ENCODE measurements around the gene CYP2B6. TPM values are rescaled to one million over a fixed set of nuclear protein-coding genes. Genes with fewer than 3 reads are reported as not detected.

CYP2B6 gene
- total and polyA plus RNA-seq, 10 of the 15 experiments (the other 5 are each of a cell fraction or from before 2014, with no cell fraction given): 0.23 to 0.86 TPM; not detected in 8

Other genes starting within 250 kb of the CYP2B6 start
Only the 7 nearest of the 11 such genes appear.
- 27.8 and 30.4 TPM in 2 replicates for gene RAB4B, start 213.0 kb upstream of the CYP2B6 start, total RNA-seq (2014; rRNA removed)
- 9.8 and 11.5 TPM in 2 replicates for gene RAB4B, start 213.0 kb upstream of the CYP2B6 start, total RNA-seq (2014; rRNA removed; fragmentation: Illumina TruSeq; extraction: Trizol)
- 32.9 and 38.2 TPM in 2 replicates for gene RAB4B, start 213.0 kb upstream of the CYP2B6 start, total RNA-seq (2021)
- gene RAB4B, start 213.0 kb upstream of the CYP2B6 start, polyA plus RNA-seq (2011; rRNA removed): 14.9 and 25.1 TPM in 2 replicates
- gene RAB4B, start 213.0 kb upstream of the CYP2B6 start, polyA plus RNA-seq (2014; fragmentation: Illumina TruSeq; extraction: Trizol): 3.5 and 13.7 TPM in 2 replicates
- gene RAB4B, start 213.0 kb upstream of the CYP2B6 start, polyA plus RNA-seq (2014; fragmentation: Nextera tagmentation; extraction: Ambion mirVana): 1 to 10 TPM in 1 of 2 experiments, under 1 TPM in 1; 0.60 to 3.2 TPM
- gene RAB4B, start 213.0 kb upstream of the CYP2B6 start, polyA plus RNA-seq (2014; rRNA removed): 43.1 and 51.5 TPM in 2 replicates
- 10 to 100 TPM; 47.9 to 50.0 TPM for gene RAB4B, start 213.0 kb upstream of the CYP2B6 start, polyA plus RNA-seq (2016; fragmentation: Nextera tagmentation; extraction: Ambion mirVana)
- gene EGLN2, start 192.1 kb upstream of the CYP2B6 start, total RNA-seq (2014; rRNA removed): 80.9 and 91.8 TPM in 2 replicates
- gene EGLN2, start 192.1 kb upstream of the CYP2B6 start, total RNA-seq (2014; rRNA removed; fragmentation: Illumina TruSeq; extraction: Trizol): 57.7 and 62.5 TPM in 2 replicates
- gene EGLN2, start 192.1 kb upstream of the CYP2B6 start, total RNA-seq (2021): 89.3 and 90.9 TPM in 2 replicates
- 20.1 and 35.1 TPM in 2 replicates for gene EGLN2, start 192.1 kb upstream of the CYP2B6 start, polyA plus RNA-seq (2011; rRNA removed)
- gene EGLN2, start 192.1 kb upstream of the CYP2B6 start, polyA plus RNA-seq (2014; fragmentation: Illumina TruSeq; extraction: Trizol): 20.3 and 49.6 TPM in 2 replicates
- gene EGLN2, start 192.1 kb upstream of the CYP2B6 start, polyA plus RNA-seq (2014; fragmentation: Nextera tagmentation; extraction: Ambion mirVana): 10 to 100 TPM in 1 of 2 experiments, 1 to 10 TPM in 1; 8.6 to 34.9 TPM
- gene EGLN2, start 192.1 kb upstream of the CYP2B6 start, polyA plus RNA-seq (2014; rRNA removed): 88.6 and 94.4 TPM in 2 replicates
- gene EGLN2, start 192.1 kb upstream of the CYP2B6 start, polyA plus RNA-seq (2016; fragmentation: Nextera tagmentation; extraction: Ambion mirVana): 10 to 100 TPM; 71.1 to 93.0 TPM
- gene CYP2A6, start 140.8 kb upstream of the CYP2B6 start, total RNA-seq (2014; rRNA removed): not detected in 2 replicates
- not detected in 2 replicates for gene CYP2A6, start 140.8 kb upstream of the CYP2B6 start, total RNA-seq (2014; rRNA removed; fragmentation: Illumina TruSeq; extraction: Trizol)
- 0.58 and 0.97 TPM in 2 replicates for gene CYP2A6, start 140.8 kb upstream of the CYP2B6 start, total RNA-seq (2021)
- gene CYP2A6, start 140.8 kb upstream of the CYP2B6 start, polyA plus RNA-seq (2011; rRNA removed): not detected in 2 replicates
- gene CYP2A6, start 140.8 kb upstream of the CYP2B6 start, polyA plus RNA-seq (2014; fragmentation: Illumina TruSeq; extraction: Trizol): not detected in 2 replicates
- gene CYP2A6, start 140.8 kb upstream of the CYP2B6 start, polyA plus RNA-seq (2014; fragmentation: Nextera tagmentation; extraction: Ambion mirVana): not detected
- not detected in 2 replicates for gene CYP2A6, start 140.8 kb upstream of the CYP2B6 start, polyA plus RNA-seq (2014; rRNA removed)
- not detected for gene CYP2A6, start 140.8 kb upstream of the CYP2B6 start, polyA plus RNA-seq (2016; fragmentation: Nextera tagmentation; extraction: Ambion mirVana)
- gene CYP2A7, start 109.1 kb upstream of the CYP2B6 start, total RNA-seq (2014; rRNA removed): not detected in 2 replicates
- gene CYP2A7, start 109.1 kb upstream of the CYP2B6 start, total RNA-seq (2014; rRNA removed; fragmentation: Illumina TruSeq; extraction: Trizol): not detected in 2 replicates
- gene CYP2A7, start 109.1 kb upstream of the CYP2B6 start, total RNA-seq (2021): not detected in 2 replicates
- gene CYP2A7, start 109.1 kb upstream of the CYP2B6 start, polyA plus RNA-seq (2011; rRNA removed): not detected in 2 replicates
- gene CYP2A7, start 109.1 kb upstream of the CYP2B6 start, polyA plus RNA-seq (2014; fragmentation: Illumina TruSeq; extraction: Trizol): not detected in 2 replicates
- gene CYP2A7, start 109.1 kb upstream of the CYP2B6 start, polyA plus RNA-seq (2014; fragmentation: Nextera tagmentation; extraction: Ambion mirVana): not detected
- not detected in 2 replicates for gene CYP2A7, start 109.1 kb upstream of the CYP2B6 start, polyA plus RNA-seq (2014; rRNA removed)
- not detected for gene CYP2A7, start 109.1 kb upstream of the CYP2B6 start, polyA plus RNA-seq (2016; fragmentation: Nextera tagmentation; extraction: Ambion mirVana)
- gene CYP2A13, start 97.2 kb downstream of the CYP2B6 start, total RNA-seq (2014; rRNA removed): not detected in 2 replicates
- not detected in 2 replicates for gene CYP2A13, start 97.2 kb downstream of the CYP2B6 start, total RNA-seq (2014; rRNA removed; fragmentation: Illumina TruSeq; extraction: Trizol)
- not detected in 2 replicates for gene CYP2A13, start 97.2 kb downstream of the CYP2B6 start, total RNA-seq (2021)
- not detected in 2 replicates for gene CYP2A13, start 97.2 kb downstream of the CYP2B6 start, polyA plus RNA-seq (2011; rRNA removed)
- not detected in 2 replicates for gene CYP2A13, start 97.2 kb downstream of the CYP2B6 start, polyA plus RNA-seq (2014; fragmentation: Illumina TruSeq; extraction: Trizol)
- gene CYP2A13, start 97.2 kb downstream of the CYP2B6 start, polyA plus RNA-seq (2014; fragmentation: Nextera tagmentation; extraction: Ambion mirVana): not detected
- gene CYP2A13, start 97.2 kb downstream of the CYP2B6 start, polyA plus RNA-seq (2014; rRNA removed): not detected in 2 replicates
- not detected for gene CYP2A13, start 97.2 kb downstream of the CYP2B6 start, polyA plus RNA-seq (2016; fragmentation: Nextera tagmentation; extraction: Ambion mirVana)
- gene CYP2F1, start 123.2 kb downstream of the CYP2B6 start, total RNA-seq (2014; rRNA removed): not detected in 2 replicates
- gene CYP2F1, start 123.2 kb downstream of the CYP2B6 start, total RNA-seq (2014; rRNA removed; fragmentation: Illumina TruSeq; extraction: Trizol): not detected in 2 replicates
- gene CYP2F1, start 123.2 kb downstream of the CYP2B6 start, total RNA-seq (2021): not detected in 2 replicates
- gene CYP2F1, start 123.2 kb downstream of the CYP2B6 start, polyA plus RNA-seq (2011; rRNA removed): not detected in 2 replicates
- gene CYP2F1, start 123.2 kb downstream of the CYP2B6 start, polyA plus RNA-seq (2014; fragmentation: Illumina TruSeq; extraction: Trizol): not detected in 2 replicates
- not detected for gene CYP2F1, start 123.2 kb downstream of the CYP2B6 start, polyA plus RNA-seq (2014; fragmentation: Nextera tagmentation; extraction: Ambion mirVana)
- gene CYP2F1, start 123.2 kb downstream of the CYP2B6 start, polyA plus RNA-seq (2014; rRNA removed): not detected in 2 replicates
- gene CYP2F1, start 123.2 kb downstream of the CYP2B6 start, polyA plus RNA-seq (2016; fragmentation: Nextera tagmentation; extraction: Ambion mirVana): not detected
- not detected in 2 replicates for gene CYP2S1, start 201.9 kb downstream of the CYP2B6 start, total RNA-seq (2014; rRNA removed)
- gene CYP2S1, start 201.9 kb downstream of the CYP2B6 start, total RNA-seq (2014; rRNA removed; fragmentation: Illumina TruSeq; extraction: Trizol): not detected in 2 replicates
- 0.15 and 0.37 TPM in 2 replicates for gene CYP2S1, start 201.9 kb downstream of the CYP2B6 start, total RNA-seq (2021)
- 0.03 TPM in 1 of 2 replicates, not detected in the other for gene CYP2S1, start 201.9 kb downstream of the CYP2B6 start, polyA plus RNA-seq (2011; rRNA removed)
- 0.28 TPM in 1 of 2 replicates, not detected in the other for gene CYP2S1, start 201.9 kb downstream of the CYP2B6 start, polyA plus RNA-seq (2014; fragmentation: Illumina TruSeq; extraction: Trizol)
- under 1 TPM; 0.04 to 0.08 TPM for gene CYP2S1, start 201.9 kb downstream of the CYP2B6 start, polyA plus RNA-seq (2014; fragmentation: Nextera tagmentation; extraction: Ambion mirVana)
- 0.05 and 0.11 TPM in 2 replicates for gene CYP2S1, start 201.9 kb downstream of the CYP2B6 start, polyA plus RNA-seq (2014; rRNA removed)
- under 1 TPM; 0.21 to 0.28 TPM for gene CYP2S1, start 201.9 kb downstream of the CYP2B6 start, polyA plus RNA-seq (2016; fragmentation: Nextera tagmentation; extraction: Ambion mirVana)